ENCODE measurements around the gene CEP104. TPM values are rescaled to one million over a fixed set of nuclear protein-coding genes. Genes with fewer than 3 reads are reported as not detected.

The CEP104 gene
- total RNA-seq, 2 donors from 2014 or later, result 41.1 to 52.7 TPM

DNA sequence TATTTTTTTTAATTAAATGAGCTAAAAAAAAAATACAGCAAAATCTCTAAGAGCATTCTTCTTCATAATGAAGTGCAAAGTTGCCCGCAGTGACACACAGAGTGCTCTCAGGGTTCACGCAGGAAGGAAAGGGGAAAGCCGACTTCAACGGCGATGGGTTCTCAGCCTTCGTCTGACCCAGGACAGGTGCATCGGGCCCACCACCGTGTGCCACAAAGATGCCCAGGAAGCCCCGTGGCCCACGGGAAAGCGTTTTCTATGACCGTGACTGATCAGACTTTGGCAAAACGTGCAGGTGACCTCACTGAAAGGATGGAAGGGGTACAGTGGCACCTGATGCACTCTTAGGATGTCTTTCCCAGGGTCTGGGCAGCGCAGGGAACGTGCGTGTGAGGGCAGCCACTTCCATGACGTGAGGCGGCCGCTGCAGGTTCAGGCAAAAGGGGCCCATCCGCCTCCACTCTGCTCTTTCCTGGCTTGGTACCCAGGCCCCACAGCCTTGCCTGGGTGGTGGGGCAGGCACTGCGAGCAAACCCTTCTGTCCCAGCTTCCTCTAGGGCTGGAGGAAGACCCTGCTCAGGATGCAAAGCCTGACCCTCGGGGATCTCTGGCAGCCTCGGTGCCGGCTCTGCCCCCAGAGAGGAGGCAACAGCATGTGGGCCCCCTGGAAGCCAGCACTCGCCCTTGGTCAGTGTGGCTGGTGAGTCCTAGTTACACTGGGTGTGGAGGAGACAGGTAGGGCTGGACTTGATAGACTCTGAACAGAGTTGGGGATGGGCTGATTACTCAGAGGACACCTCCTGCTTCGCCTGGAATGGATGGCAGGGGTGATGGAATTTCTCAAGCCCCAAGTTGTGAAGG is 69.0 kb downstream of the CEP104 start:
- Histone ChIP-seq H3K27ac (no peak overlapping the region), H3K4me3 (no peak overlapping the region), H3K36me3 (peaks cover 3% of the 10 kb centered on the region), H3K9me3 (no peaks in the 10 kb centered on the region), H3K9ac (ENCODE audit: low read depth in 2 of 2, low read length in 2 of 2) (no peak overlapping the region), H3K27me3 (no peaks in the 10 kb centered on the region), H3K4me1 (no peaks in the 10 kb centered on the region)
- intact Hi-C loops (cut with DNase I), result no loop called here
- no peak for TF ChIP-seq CTCF (IDR thresholded peaks at IDR 0.05)
- DNase-seq, result no peak

- no peak overlapping the region for H3K27ac ChIP-seq
- DNase-seq, result no peak
- no peaks in the 10 kb centered on the region for H3K9me3 ChIP-seq
- H3K4me3 ChIP-seq, result no peak overlapping the region
- H3K4me1 ChIP-seq, result no peaks in the 10 kb centered on the region
- no peak for TF ChIP-seq CTCF (IDR thresholded peaks at IDR 0.05)
- H3K36me3 ChIP-seq, result peaks cover 8% of the 10 kb centered on the region
- H3K27me3 ChIP-seq, result no peaks in the 10 kb centered on the region
- intact Hi-C loops (cut with DNase I), result no loop called here
- H3K9ac ChIP-seq (ENCODE audit: low read depth in 2 of 2, low read length in 2 of 2), result no peak overlapping the region
Observed at GRCh38 chr1:3787349-3787715, 69.7 kb downstream of the CEP104 start.

GRCh38 chr1:3786468-3787348 is 70.3 kb downstream of the CEP104 start:
- peaks cover 14% of the 10 kb centered on the region for H3K36me3 ChIP-seq
- no peak overlapping the region for H3K9ac ChIP-seq (ENCODE audit: low read depth in 2 of 2, low read length in 2 of 2)
- intact Hi-C loops (cut with DNase I), result no loop called here
- no peak for TF ChIP-seq CTCF (IDR thresholded peaks at IDR 0.05)
- no peaks in the 10 kb centered on the region for H3K9me3 ChIP-seq
- H3K4me3 ChIP-seq, result no peak overlapping the region
- no peak for DNase-seq
- no peaks in the 10 kb centered on the region for H3K27me3 ChIP-seq
- no peaks in the 10 kb centered on the region for H3K4me1 ChIP-seq
- H3K27ac ChIP-seq, result no peak overlapping the region

- TF ChIP-seq CTCF (IDR thresholded peaks at IDR 0.05), result peak; percentile 39
- H3K27ac ChIP-seq, result no peak overlapping the region
- no peaks in the 10 kb centered on the region for H3K4me1 ChIP-seq
- H3K36me3 ChIP-seq, result peaks cover 14% of the 10 kb centered on the region
- H3K27me3 ChIP-seq, result no peaks in the 10 kb centered on the region
- H3K4me3 ChIP-seq, result no peak overlapping the region
- H3K9me3 ChIP-seq, result no peaks in the 10 kb centered on the region
- DNase-seq, result peak; percentile 44
- intact Hi-C loops (cut with DNase I), result no loop called here
- H3K9ac ChIP-seq (ENCODE audit: low read depth in 2 of 2, low read length in 2 of 2), result no peak overlapping the region
Observed at GRCh38 chr1:3785456-3786157, 71.4 kb downstream of the CEP104 start.

DNA sequence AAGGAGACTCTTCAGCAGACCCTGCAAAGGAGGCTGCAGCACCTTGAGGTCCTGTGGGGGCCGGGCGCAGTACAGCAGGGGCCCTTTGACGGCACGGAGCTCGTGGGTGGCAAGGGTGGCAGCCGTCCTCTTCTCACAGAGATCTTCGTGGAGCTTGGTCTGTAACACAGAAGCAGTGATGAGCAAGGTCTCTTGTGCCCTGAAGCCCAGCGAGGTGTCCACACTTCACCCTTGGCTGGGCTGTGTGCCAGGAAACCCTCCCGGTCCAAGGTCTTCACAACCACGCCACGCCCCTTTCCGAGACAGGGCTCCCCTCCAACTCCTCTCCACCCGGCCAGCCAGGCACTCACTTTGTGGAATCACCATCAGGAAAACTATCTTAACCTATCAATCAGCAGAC is 72.0 kb downstream of the CEP104 start:
- Histone ChIP-seq H3K4me3 (no peak overlapping the region), H3K27ac (no peak overlapping the region), H3K27me3 (no peaks in the 10 kb centered on the region), H3K9me3 (no peaks in the 10 kb centered on the region), H3K36me3 (peaks cover 14% of the 10 kb centered on the region), H3K4me1 (no peaks in the 10 kb centered on the region), H3K9ac (ENCODE audit: low read depth in 2 of 2, low read length in 2 of 2) (peak overlapping the region in 1 of 2 donors; percentile 34)
- TF ChIP-seq CTCF (IDR thresholded peaks at IDR 0.05), result no peak
- intact Hi-C loops (cut with DNase I), result no loop called here
- DNase-seq, result peak; percentile 49

Data from colonic mucosa (tissue), 4 donors.